PC-9 (cell line): ENCODE measurements around the gene F2. TPM values are rescaled to one million over a fixed set of nuclear protein-coding genes. Genes with fewer than 3 reads are reported as not detected.
A peak's percentile ranks its signal among the peaks of the same experiment; 100 is the strongest.
"Not testable (repeated sequence)": the region's sequence is repeated elsewhere in the genome, so short reads cannot be mapped to it uniquely, and the experiment has no call there.

ENCODE experiments used
- BruUV-seq: library from RNA; stranded (reverse); fragments of 400-500 nt; replicated peaks from 2 replicates; lab custom pipeline; 2021; lab: Mats Ljungman, UMichigan
- CTCF ChIA-PET: fragments of 300-600 bp; sonication (Branson Sonifier 250); formaldehyde crosslinking; loops from one replicate; lab custom pipeline; 2022; ENCODE audit warnings: antibody characterized with exemption; lab: Charles Lee
- POLR2A ChIA-PET: fragments of 300-600 bp; sonication (Branson Sonifier 250); formaldehyde crosslinking; loops from one replicate; lab custom pipeline; 2022; ENCODE audit warnings: antibody characterized with exemption; ENCODE audit not compliant: unreplicated experiment; lab: Charles Lee
- DNase-seq, 2 experiments: peaks; one replicate each; pipeline versions ENCODE4 v3.0.0 to v3.0.0-alpha.2; 2015 to 2022; ENCODE audit warnings: mixed read lengths in 1 of 2
- H2AFZ ChIP-seq: fragments of 200-600 bp; sonication (generic); 2 replicates; pipeline ENCODE4 v1.8.1; 2017; ENCODE audit warnings: antibody characterized with exemption
- H3F3A ChIP-seq: fragments of 200-600 bp; sonication (generic); 2 replicates; pipeline ENCODE4 v1.8.1; 2017; ENCODE audit warnings: antibody characterized with exemption, mild to moderate bottlenecking, low read depth; ENCODE audit not compliant: insufficient read depth
- H3K27ac ChIP-seq: fragments of 200-600 bp; sonication (generic); 2 replicates; pipeline ENCODE4 v1.6.1; 2016; ENCODE audit warnings: mixed run types
- H3K27me3 ChIP-seq: fragments of 200-600 bp; sonication (generic); 2 replicates; pipeline ENCODE4 v1.6.1; 2016; ENCODE audit warnings: low read depth, mixed run types; ENCODE audit not compliant: insufficient read depth
- H3K36me3 ChIP-seq: fragments of 200-600 bp; sonication (generic); 2 replicates; pipeline ENCODE4 v1.6.1; 2016; ENCODE audit warnings: low read depth, mixed run types
- H3K4me1 ChIP-seq: fragments of 200-600 bp; sonication (generic); replicated peaks from 2 replicates; pipeline ENCODE4 v1.6.1; 2016; ENCODE audit warnings: mixed run types; ENCODE audit not compliant: insufficient read depth
- H3K4me2 ChIP-seq: fragments of 200-600 bp; sonication (generic); 2 replicates; pipeline ENCODE4 v1.6.1; 2017; ENCODE audit warnings: mixed run types
- H3K4me3 ChIP-seq: fragments of 200-600 bp; sonication (generic); 2 replicates; pipeline ENCODE4 v1.6.1; 2016; ENCODE audit warnings: mixed run types
- H3K79me2 ChIP-seq: fragments of 200-600 bp; sonication (generic); 2 replicates; pipeline ENCODE4 v1.6.1; 2017; ENCODE audit warnings: low read depth, mixed run types
- H3K9me2 ChIP-seq: fragments of 200-600 bp; sonication (generic); 2 replicates; pipeline ENCODE4 v1.8.1; 2017; ENCODE audit warnings: mild to moderate bottlenecking; ENCODE audit not compliant: insufficient read depth
- H3K9me3 ChIP-seq: fragments of 200-600 bp; sonication (generic); 2 replicates; pipeline ENCODE4 v1.8.1; 2016; ENCODE audit warnings: low read depth; ENCODE audit not compliant: insufficient read depth
- H4K20me1 ChIP-seq: fragments of 200-600 bp; sonication (generic); 2 replicates; pipeline ENCODE4 v1.8.1; 2017; ENCODE audit not compliant: insufficient read depth
- CTCF ChIP-seq: fragments of 200-600 bp; sonication (generic); conservative IDR thresholded peaks from 2 replicates; pipeline ENCODE4 v1.6.1; 2017; ENCODE audit warnings: mixed run types, antibody characterized with exemption, mild to moderate bottlenecking, moderate library complexity
- EZH2 ChIP-seq: fragments of 200-600 bp; sonication (generic); IDR thresholded peaks from 2 replicates; pipeline ENCODE4 v1.8.0; 2017; ENCODE audit warnings: antibody characterized with exemption, low read depth
- intact Hi-C: fragments of 100-400 bp; cut with micrococcal nuclease; formaldehyde crosslinking; loops from one replicate; pipeline ENCODE4 v1.10.0; 2022; ENCODE audit not compliant: unreplicated experiment
- total RNA-seq: library from RNA; stranded (reverse); gene quantifications from 2 replicates; pipeline ENCODE4 v1.2.3, GENCODE V29; 2021

Gene F2
- total RNA-seq, 1 experiment from 2014 or later, result not detected

- ChIA-PET CTCF (no interaction called here), POLR2A (no interaction called here)
- no peak overlapping the region for H2AFZ ChIP-seq
These were observed 8.2 kb upstream of the F2 start for GRCh38 chr11:46710821-46711269.

GRCh38 chr11:46711303-46711702 lies 7.7 kb upstream of the F2 start:
- Histone ChIP-seq H3K36me3 (no peaks in the 10 kb centered on the region; the same call in 1 of the 2 replicates), H3K27me3 (no peaks in the 10 kb centered on the region), H3K9me2 (no peaks in the 10 kb centered on the region), H3F3A (peaks cover 21% of the 10 kb centered on the region; the same call in 1 of the 2 replicates), H3K79me2 (no peaks in the 10 kb centered on the region), H3K4me1 (peaks cover 14% of the 10 kb centered on the region), H3K4me3 (no peak overlapping the region), H2AFZ (no peak overlapping the region), H3K27ac (no peak overlapping the region), H4K20me1 (peaks cover 7% of the 10 kb centered on the region), H3K9me3 (no peaks in the 10 kb centered on the region), H3K4me2 (no peak overlapping the region)
- ChIA-PET CTCF (no interaction called here), POLR2A (no interaction called here)
- TF ChIP-seq EZH2 (no peak), CTCF (no peak)
- BruUV-seq, result no TSS peak
- intact Hi-C loops, result no loop called here
- DNase-seq, result no peak

More at GRCh38 chr11:46710821-46711269, 8.2 kb upstream of the F2 start:
- no TSS peak for BruUV-seq
- Histone ChIP-seq H3F3A (peaks cover 21% of the 10 kb centered on the region; the same call in 1 of the 2 replicates), H3K79me2 (no peaks in the 10 kb centered on the region), H3K27ac (no peak overlapping the region), H3K9me3 (no peaks in the 10 kb centered on the region), H3K9me2 (no peaks in the 10 kb centered on the region), H3K27me3 (no peaks in the 10 kb centered on the region), H3K36me3 (peaks cover 2% of the 10 kb centered on the region; the same call in 1 of the 2 replicates), H3K4me1 (peaks cover 14% of the 10 kb centered on the region), H4K20me1 (peaks cover 10% of the 10 kb centered on the region), H3K4me3 (no peak overlapping the region), H3K4me2 (no peak overlapping the region)
- no peak for TF ChIP-seq EZH2
- TF ChIP-seq CTCF, result no peak
- DNase-seq, result no peak
- intact Hi-C loops, result no loop called here

- CTCF ChIA-PET, result no interaction called here
- Histone ChIP-seq H3K79me2 (no peaks in the 10 kb centered on the region), H3K27ac (no peak overlapping the region), H3K27me3 (no peaks in the 10 kb centered on the region), H4K20me1 (no peaks in the 10 kb centered on the region), H3K4me1 (peaks cover 21% of the 10 kb centered on the region), H3K4me3 (no peak overlapping the region), H3K9me3 (no peaks in the 10 kb centered on the region), H3K9me2 (no peaks in the 10 kb centered on the region), H3K4me2 (no peak overlapping the region), H3F3A (peaks cover 8% of the 10 kb centered on the region; the same call in 1 of the 2 replicates), H2AFZ (no peak overlapping the region), H3K36me3 (no peaks in the 10 kb centered on the region)
- no TSS peak for BruUV-seq
- no peak for DNase-seq
- POLR2A ChIA-PET, result interaction anchor here (0.7 kb wide), 1 partner anchor 157 kb away, joined by 6 read pairs; no protein-coding TSS in a partner anchor
- no peak for TF ChIP-seq EZH2
- TF ChIP-seq CTCF, result no peak
- intact Hi-C loops, result no loop called here
These were observed 6.0 kb upstream of the F2 start for GRCh38 chr11:46712874-46713576.

GRCh38 chr11:46717825-46718154 lies 1.2 kb upstream of the F2 start:
- H4K20me1 ChIP-seq, H3K9me3 ChIP-seq, BruUV-seq, H3K36me3 ChIP-seq, CTCF ChIA-PET, H3F3A ChIP-seq, H3K4me3 ChIP-seq, DNase-seq, H3K79me2 ChIP-seq, H3K9me2 ChIP-seq, H3K27ac ChIP-seq, H3K27me3 ChIP-seq: not testable (repeated sequence)
- peak overlapping the region; percentile 40 for H3K4me2 ChIP-seq
- POLR2A ChIA-PET, result interaction anchor here (0.6 kb wide), 2 partner anchors 17 to 36 kb away, joined by 3 to 6 read pairs; partner anchors contain the start of genes ARHGAP1 and ZNF408
- H2AFZ ChIP-seq, result 0 out of 2 replicates have a peak overlapping the region, but pooled peaks have one; percentile 56
- intact Hi-C loops, result loop anchor here (5.0 kb wide), 1 partner anchor 595 kb away; the partner anchor contains the start of gene PHF21A
- H3K4me1 ChIP-seq, result peaks cover 28% of the 10 kb centered on the region
